HL-60 (cell line): ENCODE measurements around the gene CD8B2.

Source experiments
- CTCF ChIP-seq: IDR thresholded peaks from one replicate; pipeline ENCODE4 v1.5.1; 2011; ENCODE audit warnings: low read length, control low read depth, inconsistent platforms; ENCODE audit not compliant: insufficient read depth
- REST ChIP-seq: IDR thresholded peaks from 2 replicates; pipeline ENCODE4 v1.6.1; 2012; ENCODE audit warnings: low read depth; ENCODE audit not compliant: insufficient replicate concordance

GRCh38 chr2:106562268-106563186 lies 75.4 kb downstream of the CD8B2 start:
- no peak for TF ChIP-seq CTCF
- no peak for TF ChIP-seq REST
